DND-41 (cell line): ENCODE measurements around the gene PLCE1.

Experiments used
- ATAC-seq: fragments of 200-7000 bp; cut with Tn5 transposase; 3 replicates; pipeline ENCODE4 v1.9.1; 2021; ENCODE audit warnings: low read depth; ENCODE audit not compliant: insufficient read depth
- DNase-seq: peaks from one replicate; pipeline ENCODE4 v3.0.0-alpha.2; 2020
- H2AFZ ChIP-seq: 2 replicates; pipeline ENCODE4 v1.6.0; 2012; ENCODE audit warnings: low read depth, low read length
- H3K27ac ChIP-seq: 2 replicates; pipeline ENCODE4 v1.5.1; 2012; ENCODE audit warnings: low read length, inconsistent platforms
- H3K27me3 ChIP-seq: fragments of 200-600 bp; sonication (generic); 2 replicates; pipeline ENCODE4 v1.6.0; 2012; ENCODE audit warnings: low read length, mild to moderate bottlenecking, inconsistent platforms; ENCODE audit not compliant: insufficient read depth, poor library complexity
- H3K36me3 ChIP-seq: 2 replicates; pipeline ENCODE4 v1.5.1; 2012; ENCODE audit warnings: low read length, inconsistent platforms; ENCODE audit not compliant: insufficient read depth
- H3K4me1 ChIP-seq: 2 replicates; pipeline ENCODE4 v1.5.1; 2012; ENCODE audit warnings: mild to moderate bottlenecking, low read length; ENCODE audit not compliant: insufficient read depth
- H3K4me2 ChIP-seq: 2 replicates; pipeline ENCODE4 v1.6.0; 2012; ENCODE audit warnings: mild to moderate bottlenecking, moderate library complexity, low read length, inconsistent platforms; ENCODE audit not compliant: insufficient read depth
- H3K4me3 ChIP-seq, 2 experiments: fragments of 200-600 bp in 1 of 2; shearing (Covaris generic) in 1 of 2; 2 replicates each; pipeline ENCODE4 v1.5.1; 2012 to 2016; ENCODE audit warnings: inconsistent platforms in 2 of 2, low read length in 2 of 2, mild to moderate bottlenecking in 2 of 2, low read depth in 1 of 2, moderate library complexity in 1 of 2
- H3K79me2 ChIP-seq: 2 replicates; pipeline ENCODE4 v1.6.0; 2012; ENCODE audit warnings: low read length, inconsistent platforms; ENCODE audit not compliant: insufficient read depth
- H3K9ac ChIP-seq: 2 replicates; pipeline ENCODE4 v1.6.0; 2012; ENCODE audit warnings: low read depth, mild to moderate bottlenecking, inconsistent platforms, low read length, moderate library complexity
- H3K9me3 ChIP-seq: 2 replicates; pipeline ENCODE4 v1.5.1; 2012; ENCODE audit warnings: low read length, moderate library complexity, mild to moderate bottlenecking, inconsistent platforms; ENCODE audit not compliant: insufficient read depth, severe bottlenecking
- H4K20me1 ChIP-seq: 2 replicates; pipeline ENCODE4 v1.6.0; 2012; ENCODE audit warnings: low read length; ENCODE audit not compliant: insufficient read depth
- EZH2 ChIP-seq: IDR thresholded peaks from 3 replicates; pipeline ENCODE4 v1.6.1; 2012; ENCODE audit warnings: borderline replicate concordance, low read depth, mild to moderate bottlenecking, moderate library complexity, low read length, inconsistent platforms; ENCODE audit not compliant: severe bottlenecking
- TF ChIP-seq, protein P1 (sequence below): IDR thresholded peaks from 2 replicates; pipeline ENCODE4 v1.5.1; 2012; ENCODE audit warnings: borderline replicate concordance, low read length, moderate library complexity, mild to moderate bottlenecking; ENCODE audit not compliant: poor library complexity, severe bottlenecking; ENCODE audit errors: extremely low read depth

PLCE1 gene

GRCh38 chr10:94001416-94001810 lies 7.7 kb downstream of the PLCE1 start:
- no peak for TF ChIP-seq EZH2
- TF ChIP-seq, protein P1, sequence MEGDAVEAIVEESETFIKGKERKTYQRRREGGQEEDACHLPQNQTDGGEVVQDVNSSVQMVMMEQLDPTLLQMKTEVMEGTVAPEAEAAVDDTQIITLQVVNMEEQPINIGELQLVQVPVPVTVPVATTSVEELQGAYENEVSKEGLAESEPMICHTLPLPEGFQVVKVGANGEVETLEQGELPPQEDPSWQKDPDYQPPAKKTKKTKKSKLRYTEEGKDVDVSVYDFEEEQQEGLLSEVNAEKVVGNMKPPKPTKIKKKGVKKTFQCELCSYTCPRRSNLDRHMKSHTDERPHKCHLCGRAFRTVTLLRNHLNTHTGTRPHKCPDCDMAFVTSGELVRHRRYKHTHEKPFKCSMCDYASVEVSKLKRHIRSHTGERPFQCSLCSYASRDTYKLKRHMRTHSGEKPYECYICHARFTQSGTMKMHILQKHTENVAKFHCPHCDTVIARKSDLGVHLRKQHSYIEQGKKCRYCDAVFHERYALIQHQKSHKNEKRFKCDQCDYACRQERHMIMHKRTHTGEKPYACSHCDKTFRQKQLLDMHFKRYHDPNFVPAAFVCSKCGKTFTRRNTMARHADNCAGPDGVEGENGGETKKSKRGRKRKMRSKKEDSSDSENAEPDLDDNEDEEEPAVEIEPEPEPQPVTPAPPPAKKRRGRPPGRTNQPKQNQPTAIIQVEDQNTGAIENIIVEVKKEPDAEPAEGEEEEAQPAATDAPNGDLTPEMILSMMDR: no peak
- Histone ChIP-seq H3K4me1 (no peaks in the 10 kb centered on the region), H3K36me3 (no peaks in the 10 kb centered on the region), H3K79me2 (no peaks in the 10 kb centered on the region), H2AFZ (no peak overlapping the region), H3K4me2 (no peak overlapping the region), H3K27ac (no peak overlapping the region), H3K4me3 (no peak overlapping the region), H3K9ac (no peak overlapping the region), H3K27me3 (peaks cover 19% of the 10 kb centered on the region), H4K20me1 (no peaks in the 10 kb centered on the region), H3K9me3 (no peaks in the 10 kb centered on the region)
- no peak for DNase-seq
- no peak for ATAC-seq

DNA sequence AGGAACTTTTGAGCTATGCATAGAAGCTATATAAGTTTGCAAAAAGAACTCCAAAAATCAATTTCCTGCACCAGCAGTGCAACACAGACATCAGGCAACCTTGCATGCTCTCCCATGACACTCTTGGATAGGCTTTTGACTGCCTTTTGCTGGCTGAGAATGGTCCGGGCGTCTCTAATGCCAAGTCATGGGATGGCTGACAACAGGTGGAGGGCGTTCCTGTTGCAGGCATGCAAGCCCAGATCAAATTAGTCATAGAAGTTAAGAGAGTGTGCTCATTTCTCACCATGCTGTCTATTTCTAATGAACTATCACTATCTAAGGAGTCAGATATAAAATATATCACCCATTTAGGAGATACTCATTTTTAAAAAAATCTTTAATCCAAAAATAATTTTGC lies 8.4 kb downstream of the PLCE1 start:
- Histone ChIP-seq H3K9me3 (no peaks in the 10 kb centered on the region), H2AFZ (no peak overlapping the region), H3K4me3 (no peak overlapping the region), H4K20me1 (no peaks in the 10 kb centered on the region), H3K79me2 (no peaks in the 10 kb centered on the region), H3K27me3 (peaks cover 25% of the 10 kb centered on the region), H3K9ac (no peak overlapping the region), H3K36me3 (no peaks in the 10 kb centered on the region), H3K27ac (no peak overlapping the region), H3K4me1 (no peaks in the 10 kb centered on the region), H3K4me2 (no peak overlapping the region)
- ATAC-seq (no peak), DNase-seq (no peak)
- TF ChIP-seq, protein P1: no peak
- TF ChIP-seq EZH2: no peak

GRCh38 chr10:94003488-94003887 lies 9.8 kb downstream of the PLCE1 start:
- H3K9ac ChIP-seq: no peak overlapping the region
- no peak for DNase-seq
- no peak overlapping the region for H3K4me3 ChIP-seq
- no peak for ATAC-seq
- no peak overlapping the region for H3K4me2 ChIP-seq
- H2AFZ ChIP-seq: no peak overlapping the region
- TF ChIP-seq EZH2: no peak
- TF ChIP-seq, protein P1: no peak
- no peaks in the 10 kb centered on the region for H4K20me1 ChIP-seq
- no peak overlapping the region for H3K27ac ChIP-seq
- H3K4me1 ChIP-seq: no peaks in the 10 kb centered on the region
- no peaks in the 10 kb centered on the region for H3K9me3 ChIP-seq
- H3K36me3 ChIP-seq: no peaks in the 10 kb centered on the region
- no peaks in the 10 kb centered on the region for H3K79me2 ChIP-seq
- peaks cover 25% of the 10 kb centered on the region for H3K27me3 ChIP-seq

DNA sequence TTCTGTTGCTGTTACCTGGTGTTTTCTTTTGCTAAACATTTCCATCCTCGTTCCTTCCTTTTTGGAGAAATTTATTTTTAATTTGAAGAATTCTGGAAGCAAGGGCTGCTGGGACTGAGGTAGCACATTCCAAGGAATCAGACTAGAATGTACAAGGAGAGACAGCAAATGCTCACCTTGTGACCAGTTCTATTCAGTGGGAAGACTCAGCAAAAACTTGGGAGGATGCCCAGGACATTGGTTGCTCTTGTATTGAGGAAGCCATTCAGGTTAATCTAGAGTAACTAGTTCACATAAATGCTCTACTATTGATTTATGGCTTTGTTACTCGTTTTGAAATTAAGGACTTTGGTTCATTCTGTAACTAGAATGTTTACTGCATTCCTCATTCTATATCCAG lies 11.3 kb downstream of the PLCE1 start:
- Histone ChIP-seq H3K36me3 (no peaks in the 10 kb centered on the region), H3K79me2 (no peaks in the 10 kb centered on the region), H3K9ac (no peak overlapping the region), H4K20me1 (no peaks in the 10 kb centered on the region), H2AFZ (no peak overlapping the region), H3K4me2 (no peak overlapping the region), H3K4me1 (no peaks in the 10 kb centered on the region), H3K9me3 (no peaks in the 10 kb centered on the region), H3K27ac (no peak overlapping the region), H3K27me3 (peaks cover 16% of the 10 kb centered on the region), H3K4me3 (no peak overlapping the region)
- ATAC-seq (no peak), DNase-seq (no peak)
- TF ChIP-seq, protein P1: no peak
- TF ChIP-seq EZH2: no peak
